Stimulated activated CD8-positive, alpha-beta memory T cell treated with anti-CD3 and anti-CD28 coated beads, Interleukin-4, amount 100 ng/mL, for 4 hours (primary cell): ENCODE results near the gene TPSB2.

Source experiments
- DNase-seq, 2 donors: peaks; one replicate each; pipeline ENCODE4 v3.0.0-alpha.2; 2020; ENCODE audit warnings: low read depth in 2 of 2, low spot score in 1 of 2

TPSB2 gene

DNA sequence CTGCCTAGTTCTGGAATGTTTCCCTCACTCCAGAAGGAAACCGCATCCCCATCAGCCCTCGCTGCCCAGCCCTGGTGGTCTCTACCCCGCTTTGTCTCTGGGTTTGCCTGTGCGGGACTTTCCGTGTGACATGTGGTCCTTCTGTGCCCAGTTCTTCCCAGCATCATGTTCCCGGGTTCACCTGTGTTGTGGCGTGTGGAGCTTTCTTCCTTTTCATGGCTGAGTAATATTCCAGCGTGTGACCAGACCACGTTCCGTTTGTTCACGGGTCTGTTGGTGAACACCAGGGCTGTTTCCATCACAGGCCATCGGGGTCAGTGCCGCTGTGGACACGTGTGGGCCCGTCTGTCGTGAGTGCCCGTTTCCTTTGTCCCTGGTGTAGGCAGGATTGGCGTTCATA is 45.0 kb downstream of the TPSB2 start:
- DNase-seq: no peak

DNA sequence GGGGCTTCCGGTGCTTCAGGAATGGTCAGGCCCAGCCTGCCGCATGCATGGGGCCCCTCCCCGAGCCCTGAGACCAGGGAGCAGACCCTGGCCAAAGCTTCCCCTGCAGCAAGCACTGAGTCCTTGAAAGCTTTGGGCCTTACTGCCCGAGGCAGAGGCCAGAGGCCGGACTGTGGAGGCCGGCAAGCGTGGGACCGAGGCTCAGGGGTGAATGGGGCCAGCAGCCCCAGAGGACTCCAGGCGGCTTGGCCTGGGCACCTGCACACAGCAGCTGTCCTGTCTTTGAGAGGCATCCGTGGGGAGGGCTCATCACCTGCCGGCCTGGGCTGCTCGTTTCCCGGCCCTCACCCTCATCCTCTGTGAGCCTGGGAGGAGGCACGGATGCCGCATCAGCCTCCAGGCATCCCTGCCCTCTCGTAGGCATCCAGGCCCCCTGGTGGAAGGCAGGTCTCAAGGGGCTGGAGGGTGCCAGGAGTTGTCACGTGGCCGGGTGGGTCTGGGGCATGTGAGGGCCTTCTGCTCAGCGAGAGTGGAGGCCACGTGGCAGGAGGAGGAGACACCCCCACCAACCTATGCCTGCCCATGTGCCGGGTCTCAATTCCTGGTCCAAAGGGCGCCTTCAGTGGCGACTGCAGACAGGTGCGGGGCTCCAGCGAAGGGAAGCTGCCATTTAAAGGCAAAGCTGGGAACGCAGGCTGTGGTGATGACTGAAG is 45.7 kb downstream of the TPSB2 start:
- no peak for DNase-seq

DNA sequence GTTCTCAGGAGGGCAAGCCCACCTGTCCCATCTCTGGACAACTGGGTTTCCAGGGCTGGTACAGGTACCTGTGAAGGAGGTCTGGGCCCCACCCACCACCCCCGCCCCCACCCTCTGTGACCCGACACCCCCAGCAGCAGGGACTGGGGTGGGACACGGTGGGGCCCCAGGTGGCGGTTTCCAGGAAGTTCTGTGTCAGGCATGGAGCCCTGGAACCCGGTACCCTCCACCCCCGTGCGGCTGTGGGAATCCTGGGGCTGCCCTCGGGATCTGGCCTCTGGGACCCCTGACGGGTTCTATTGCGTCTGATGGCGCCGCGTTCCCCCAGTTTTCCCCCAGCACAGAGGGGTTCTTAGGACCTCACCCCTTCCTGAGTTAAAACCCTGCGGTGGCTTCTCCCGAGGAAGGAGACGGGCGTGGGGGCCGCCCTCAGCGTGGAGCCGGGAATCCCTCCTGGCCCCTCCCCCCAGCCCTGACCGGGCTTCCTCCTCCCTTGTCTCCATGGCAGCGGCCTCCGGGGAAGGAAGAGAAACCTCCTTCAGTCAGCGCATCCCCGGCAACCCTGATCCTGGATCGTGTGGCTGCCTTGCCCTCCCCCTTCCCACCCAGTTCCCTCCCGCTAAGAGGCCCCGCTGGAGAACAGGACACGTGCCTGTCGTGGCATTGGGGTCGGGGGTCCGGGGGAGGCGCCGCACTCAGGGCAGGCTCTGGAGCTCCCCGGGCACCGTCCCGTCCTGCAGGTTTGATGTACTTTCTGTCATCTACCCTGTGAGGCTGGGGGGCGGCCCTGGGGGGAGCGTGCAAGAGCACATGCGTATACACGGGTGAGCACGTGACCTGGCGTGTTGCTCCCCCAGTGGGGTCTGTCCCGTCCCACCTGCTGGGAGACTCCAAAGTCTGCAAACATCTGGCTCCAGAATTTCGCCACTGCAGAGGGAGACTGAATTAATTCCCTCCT is 46.8 kb downstream of the TPSB2 start:
- no peak for DNase-seq

DNA sequence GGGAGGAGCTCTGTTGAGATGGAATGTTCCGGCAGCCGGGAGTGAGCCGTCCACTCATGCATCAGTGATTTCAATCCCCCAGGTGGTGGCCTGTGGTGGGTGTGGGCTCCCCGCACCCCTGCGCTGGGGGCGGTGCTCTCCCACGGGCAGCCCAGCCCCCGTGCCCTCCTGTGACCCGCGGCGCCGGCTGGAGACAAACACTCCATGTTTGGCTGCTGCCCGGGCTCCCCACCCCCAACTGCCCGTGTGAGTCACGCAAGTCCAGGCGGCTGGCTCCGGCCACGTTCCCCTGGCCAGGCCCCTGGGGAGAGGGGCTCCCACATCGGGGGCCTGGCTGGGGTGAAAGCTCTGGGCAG is 47.7 kb downstream of the TPSB2 start:
- no peak for DNase-seq

DNA sequence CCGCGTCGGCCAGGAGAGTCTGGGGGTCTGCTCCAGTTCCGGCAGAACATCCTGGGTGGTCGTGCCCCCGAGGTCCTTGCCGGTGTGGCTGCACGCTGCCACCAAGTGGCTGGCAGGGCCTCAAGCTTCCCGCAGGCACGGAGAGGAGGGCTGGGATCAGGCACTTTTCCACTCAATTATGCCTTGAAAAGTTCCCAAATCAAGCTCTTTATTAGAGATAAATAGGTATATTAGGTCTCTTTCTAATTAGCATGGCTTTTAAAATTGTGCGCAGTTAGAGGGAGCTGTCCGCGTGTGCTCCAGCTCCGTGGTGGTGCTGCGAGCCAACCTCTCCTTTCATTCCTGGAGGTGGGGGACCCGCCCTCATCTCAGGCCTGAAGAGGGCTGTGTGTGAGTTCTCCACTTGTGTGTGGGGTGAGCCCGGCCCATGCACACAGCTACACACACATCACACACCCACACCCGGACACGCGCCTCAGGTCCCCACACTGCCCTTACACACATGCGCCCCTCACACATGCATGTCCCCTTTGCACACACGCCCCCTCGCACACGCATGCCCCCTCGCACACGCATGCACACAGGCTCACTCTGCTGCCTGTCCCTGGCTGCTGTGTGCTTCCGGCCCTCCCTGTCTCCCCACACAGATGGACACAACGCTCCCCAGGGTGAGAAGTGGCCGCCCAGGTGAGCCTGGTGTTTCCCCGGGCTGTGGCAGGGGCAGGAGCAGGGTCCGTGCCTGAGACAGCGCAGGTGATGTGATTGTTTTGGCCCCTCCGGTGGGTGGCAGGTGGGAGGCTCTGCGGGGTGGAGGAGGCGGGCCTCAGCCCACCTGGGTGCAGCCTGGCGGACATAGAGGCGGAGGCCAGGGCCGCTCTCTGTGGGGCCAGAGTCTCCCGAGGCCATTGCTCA is 48.3 kb downstream of the TPSB2 start:
- DNase-seq: no peak

DNA sequence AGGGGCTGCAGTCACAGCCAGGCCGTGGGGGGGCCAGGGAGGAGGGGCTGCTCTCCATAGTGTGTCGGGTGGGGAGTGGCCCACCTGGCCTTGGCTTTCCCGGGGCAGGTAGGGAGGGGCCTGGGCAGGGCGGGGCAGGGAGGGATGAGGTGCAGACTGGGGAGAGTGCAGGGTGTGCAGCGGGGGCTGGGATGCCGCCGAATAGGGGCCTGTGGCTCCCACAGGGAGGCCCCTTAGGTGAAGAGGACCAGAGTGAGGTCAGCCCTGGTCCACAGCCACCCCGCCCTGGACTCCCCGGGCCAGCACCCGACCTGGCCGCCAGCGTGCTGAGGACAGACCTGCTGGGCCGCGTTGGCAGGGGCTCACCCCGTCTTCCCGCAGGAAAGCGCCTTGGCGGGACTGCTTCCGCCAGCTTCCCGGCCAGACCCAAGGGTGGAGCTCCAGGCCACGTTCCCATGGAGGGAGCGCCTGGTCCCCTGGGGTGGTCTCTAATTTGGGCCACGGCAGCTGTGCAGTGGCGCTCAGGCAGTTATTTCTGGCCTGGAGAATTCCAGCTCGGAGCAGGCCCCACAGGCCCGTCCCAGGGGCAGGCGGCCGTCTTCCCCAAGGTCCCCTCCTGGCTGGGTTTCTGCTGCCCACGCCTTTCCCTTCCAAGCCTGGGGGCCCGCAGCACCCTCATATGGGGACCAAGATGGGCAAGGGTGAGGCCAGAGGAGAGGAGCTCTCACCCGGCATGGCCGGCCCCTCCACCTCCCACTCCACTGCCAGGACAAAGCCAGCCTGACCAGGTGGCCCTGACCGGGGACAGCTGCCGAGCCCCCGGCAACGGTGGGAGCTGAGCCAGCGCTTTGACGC is 49.2 kb downstream of the TPSB2 start:
- no peak for DNase-seq
